OCI-LY3 (cell line): ENCODE measurements around the gene SH3BP2.

Experiments used
- CTCF ChIP-seq: fragments of 200-600, 300-600 bp; sonication (generic); IDR thresholded peaks from 2 replicates; pipeline ENCODE4 v1.5.1; 2014; ENCODE audit warnings: antibody characterized with exemption, low read length, low read depth
- EZH2phosphoT487 ChIP-seq: fragments of 200-600 bp; shearing (Covaris generic); IDR thresholded peaks from 2 replicates; pipeline ENCODE4 v1.6.1; 2018; ENCODE audit warnings: antibody characterized with exemption, mixed run types, low read depth

- TF ChIP-seq CTCF, result no peak
- TF ChIP-seq EZH2phosphoT487, result no peak
Measured at GRCh38 chr4:2859514-2859913, 66.6 kb downstream of the SH3BP2 start.
